Right renal pelvis (tissue), 4 donors: ENCODE results near the gene EGFR. TPM values are rescaled to one million over a fixed set of nuclear protein-coding genes. Genes with fewer than 3 reads are reported as not detected.

ENCODE experiments used
- DNase-seq, 4 donors: peaks; one replicate each; pipeline ENCODE4 v3.0.0-alpha.2; 2013; ENCODE audit warnings: low read depth in 4 of 4, low spot score in 3 of 4, missing footprints in 1 of 4
- polyA plus RNA-seq, 4 donors: library from polyadenylated mRNA; unstranded; fragments of 120-200 nt; gene quantifications; one replicate each; pipeline ENCODE4 v1.2.1, GENCODE V29; 2013; ENCODE audit not compliant: insufficient read length in 4 of 4

EGFR gene
- polyA plus RNA-seq, 4 donors = 27.3 to 37.0 (median 32.8) TPM

- DNase-seq = no peak
Measured at GRCh38 chr7:55075464-55076021, 56.7 kb downstream of the EGFR start.

GRCh38 chr7:55077561-55078410 lies 59.0 kb downstream of the EGFR start:
- no peak for DNase-seq

DNA sequence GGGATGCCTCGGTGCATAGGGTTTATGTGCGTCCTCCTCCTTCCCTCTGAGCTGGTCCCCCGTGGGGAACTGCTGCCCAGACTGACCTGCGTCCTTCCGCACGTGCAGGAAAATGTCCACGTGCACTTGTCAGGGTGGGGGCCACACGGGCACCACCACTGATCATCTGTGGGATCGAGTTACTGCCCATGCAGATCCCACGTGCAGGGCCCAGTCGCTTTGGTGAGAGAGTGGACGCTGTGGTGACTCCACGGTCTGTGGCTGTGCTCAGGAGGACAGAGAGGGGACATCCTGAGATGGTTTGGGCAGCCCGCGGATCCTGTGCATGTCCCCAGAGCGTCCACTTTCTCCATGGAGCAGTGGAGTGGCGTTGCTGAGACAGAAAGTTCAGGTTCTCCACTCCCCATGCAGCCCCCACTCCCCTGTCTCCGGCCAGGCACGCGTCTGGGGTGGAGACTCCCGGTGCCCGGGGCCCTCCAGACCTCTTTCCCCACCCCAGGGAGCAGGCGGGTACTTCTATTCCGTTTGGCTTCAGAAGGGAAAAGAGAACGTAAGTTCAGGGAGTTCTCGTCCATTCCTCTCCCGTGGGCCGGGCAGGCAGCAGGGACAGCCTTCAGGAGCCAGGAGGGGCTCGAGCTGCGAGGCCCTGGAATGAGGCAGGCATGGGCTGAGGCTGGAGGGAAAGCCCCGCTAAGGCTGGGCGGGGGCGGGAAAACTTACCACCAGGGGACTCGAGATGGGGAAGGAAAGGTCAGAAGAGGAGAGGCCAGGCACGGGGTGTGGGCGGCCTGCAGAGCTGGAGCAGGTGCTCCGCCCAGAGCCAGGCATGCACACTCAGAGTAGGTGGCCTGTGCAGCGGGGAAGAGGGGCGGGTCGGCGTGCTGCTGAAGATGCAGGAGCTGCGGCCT lies 59.9 kb downstream of the EGFR start:
- no peak for DNase-seq

GRCh38 chr7:55080000-55080623 lies 61.3 kb downstream of the EGFR start:
- DNase-seq = no peak

- no peak for DNase-seq
Measured at GRCh38 chr7:55081068-55081467, 62.3 kb downstream of the EGFR start.

DNA sequence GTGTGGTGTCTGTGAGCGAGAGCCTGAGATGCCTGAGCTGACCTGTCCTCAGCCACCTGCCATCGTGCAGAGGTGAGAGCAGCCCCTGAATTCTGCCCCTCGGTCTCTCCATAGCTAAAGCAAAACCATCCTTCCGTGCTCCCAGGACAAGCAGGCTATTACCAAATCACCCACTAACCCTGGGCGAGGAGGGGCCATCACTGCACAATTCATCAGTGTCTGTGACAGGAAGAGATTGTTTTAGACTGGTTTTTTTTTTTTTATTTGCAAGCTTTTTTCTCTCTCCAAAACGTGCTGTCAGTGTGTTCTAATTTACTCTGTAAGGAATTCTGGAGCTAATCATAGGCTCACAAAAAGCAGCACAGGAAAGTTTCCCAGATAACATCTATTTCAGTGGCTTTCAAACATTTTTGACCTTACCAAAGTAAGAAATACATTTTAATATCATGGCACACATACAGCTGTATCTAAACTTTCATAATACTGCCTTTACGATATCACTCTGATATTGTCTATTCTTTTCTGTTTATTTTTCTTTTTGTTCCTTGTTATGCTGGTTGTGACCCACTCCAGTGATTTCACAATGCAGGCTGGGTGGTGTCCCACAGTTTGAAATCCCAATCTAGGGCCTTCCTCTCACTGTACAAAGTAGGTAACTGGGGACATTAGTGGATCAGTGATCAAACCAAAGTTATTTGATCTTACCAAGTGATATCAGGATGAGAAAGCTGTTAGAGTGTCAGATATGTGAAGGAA lies 62.8 kb downstream of the EGFR start:
- no peak for DNase-seq

- no peak for DNase-seq
Measured at GRCh38 chr7:55082228-55082603, 63.4 kb downstream of the EGFR start.

- no peak for DNase-seq
Measured at GRCh38 chr7:55083206-55083605, 64.4 kb downstream of the EGFR start.

DNA sequence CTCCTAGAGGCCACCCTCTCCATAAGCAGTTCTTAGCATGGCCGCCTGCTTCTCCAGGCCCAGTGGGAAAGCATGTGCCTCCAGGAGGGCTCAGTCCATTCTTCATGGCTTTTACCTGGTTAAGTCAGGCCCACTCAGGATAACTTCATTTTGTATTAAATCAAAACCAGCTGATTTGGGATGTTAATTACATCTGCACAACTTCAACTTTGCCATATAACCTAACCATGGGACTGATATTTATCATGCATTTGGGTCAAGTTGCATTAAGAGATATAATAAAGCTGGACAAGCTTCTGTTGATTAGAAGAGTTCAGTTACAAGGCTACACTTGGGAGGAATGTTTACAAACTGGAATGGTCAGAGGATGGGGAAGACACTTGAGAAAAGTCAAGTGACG lies 65.5 kb downstream of the EGFR start:
- DNase-seq = no peak

GRCh38 chr7:55085511-55086412 lies 66.9 kb downstream of the EGFR start:
- DNase-seq = no peak

DNA sequence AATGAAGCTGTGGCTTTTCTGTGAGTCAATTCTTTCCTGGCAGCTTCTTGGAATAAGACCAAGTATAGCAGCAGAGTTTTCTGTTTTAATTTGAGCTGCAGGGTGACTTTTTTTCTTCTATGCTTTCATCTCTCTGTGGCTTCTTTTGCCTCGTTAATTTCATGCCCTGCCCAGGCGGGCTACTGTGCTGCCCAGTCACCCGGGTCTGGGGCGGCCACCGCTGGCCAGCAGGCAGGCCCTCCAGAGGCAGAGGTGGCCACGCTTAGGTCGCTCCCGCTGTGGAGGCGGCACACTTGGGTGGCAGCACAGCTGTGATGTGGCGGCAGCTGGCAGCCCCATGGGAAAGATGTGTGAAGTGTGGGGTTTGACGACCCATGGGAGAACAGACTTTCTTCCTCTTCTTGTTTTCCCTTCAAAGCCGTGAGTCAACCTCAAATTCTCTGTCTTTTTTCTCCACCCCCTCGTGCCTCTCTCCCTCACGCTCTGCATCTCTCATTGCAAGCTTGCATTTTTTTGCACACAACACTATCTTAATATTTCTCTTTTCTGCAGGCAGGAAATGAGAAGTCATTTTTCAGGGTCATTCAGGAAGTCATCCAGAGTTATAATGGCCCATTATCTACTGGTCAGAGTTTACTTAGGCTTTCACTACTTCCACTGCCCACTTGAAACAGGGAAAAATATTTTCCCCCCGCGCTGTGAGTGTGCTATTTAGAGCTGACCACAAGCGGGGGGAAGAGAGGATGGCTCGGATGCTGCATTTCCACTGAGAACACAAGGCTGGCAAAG lies 67.8 kb downstream of the EGFR start:
- DNase-seq = peak in 1 of 4 donors; percentile 60

DNA sequence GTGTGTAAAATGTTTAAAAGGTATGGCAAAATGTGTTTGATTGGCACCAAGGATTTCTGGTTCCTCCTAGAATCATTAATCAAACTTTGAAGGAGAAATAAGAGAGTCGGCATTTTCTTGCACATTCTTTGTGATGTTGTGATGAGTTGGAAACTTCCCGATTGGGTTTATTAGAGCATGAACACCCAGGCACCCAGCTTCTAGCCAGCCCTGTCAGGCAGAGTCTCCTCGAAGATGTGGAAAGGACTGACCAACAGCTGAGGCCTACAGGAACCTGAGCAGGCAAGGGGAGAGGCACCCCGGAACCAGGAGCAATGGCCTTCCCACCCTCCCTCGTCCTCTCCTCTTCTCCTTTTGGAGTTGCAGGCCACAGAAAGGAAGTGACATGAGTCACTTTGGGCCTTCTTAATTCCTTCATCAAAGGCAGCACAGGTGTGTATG lies 68.7 kb downstream of the EGFR start:
- DNase-seq = no peak

DNA sequence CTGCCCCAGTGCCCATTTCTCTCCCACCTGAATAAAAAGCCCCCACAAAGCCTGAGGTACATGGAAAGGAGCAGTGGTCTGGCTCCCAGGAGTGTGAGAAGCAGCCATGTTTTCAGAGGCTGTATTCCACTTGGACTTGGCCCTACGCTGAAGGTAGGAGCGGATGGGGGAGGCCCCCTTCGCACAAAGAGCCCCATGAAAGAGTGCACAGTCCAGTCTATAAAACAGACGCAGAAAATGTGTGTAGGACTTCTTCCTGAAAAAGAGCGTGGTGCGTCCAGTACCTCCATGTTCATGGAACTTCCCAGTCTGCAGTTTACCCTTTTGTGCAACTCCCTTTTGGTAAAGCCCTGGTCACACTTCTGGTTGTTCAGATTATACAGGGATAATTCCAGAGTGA lies 69.3 kb downstream of the EGFR start:
- DNase-seq = no peak

GRCh38 chr7:55088620-55089019 lies 69.8 kb downstream of the EGFR start:
- no peak for DNase-seq

GRCh38 chr7:55092186-55092974 lies 73.6 kb downstream of the EGFR start:
- DNase-seq = no peak

DNA sequence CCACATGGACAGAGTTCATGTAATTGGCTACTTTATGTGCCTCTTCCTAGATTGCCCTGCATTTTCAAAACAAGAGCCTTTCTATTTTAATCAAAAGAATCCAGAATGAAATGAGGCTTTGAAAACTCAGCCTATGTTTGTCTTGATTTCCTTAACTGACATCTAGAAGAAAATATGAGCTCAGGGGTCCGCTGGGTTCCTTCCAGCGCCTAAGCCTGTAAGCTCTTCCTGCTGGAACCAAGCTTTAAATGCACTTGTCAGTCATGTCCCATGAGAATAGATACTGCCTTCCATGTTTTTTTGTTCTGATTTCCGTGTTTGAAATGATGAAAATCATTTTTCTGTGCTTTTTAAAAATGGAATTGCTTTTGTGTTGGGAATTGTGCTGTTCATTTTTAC lies 74.2 kb downstream of the EGFR start:
- DNase-seq = no peak

DNA sequence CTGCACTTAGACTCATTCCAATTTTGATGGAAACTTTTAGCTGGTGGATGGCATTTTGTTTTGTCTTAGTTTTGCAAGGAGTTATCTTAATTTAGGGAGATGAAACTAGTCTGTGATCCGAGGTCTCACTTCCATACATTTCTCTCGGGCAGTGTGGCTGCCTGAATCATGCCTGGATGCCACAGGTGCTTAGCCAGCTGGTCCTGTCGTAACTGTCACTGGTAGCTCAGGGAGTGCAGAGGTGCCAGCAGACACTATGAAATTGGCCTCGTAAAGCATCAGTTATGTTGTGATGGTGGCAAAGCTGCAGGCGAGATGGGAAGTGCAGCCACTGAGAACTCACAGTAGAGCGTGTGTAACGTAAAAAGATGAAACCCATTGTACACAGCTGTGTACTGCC lies 74.9 kb downstream of the EGFR start:
- no peak for DNase-seq
